ENCODE data around the gene IHH.

Gene IHH

DNA sequence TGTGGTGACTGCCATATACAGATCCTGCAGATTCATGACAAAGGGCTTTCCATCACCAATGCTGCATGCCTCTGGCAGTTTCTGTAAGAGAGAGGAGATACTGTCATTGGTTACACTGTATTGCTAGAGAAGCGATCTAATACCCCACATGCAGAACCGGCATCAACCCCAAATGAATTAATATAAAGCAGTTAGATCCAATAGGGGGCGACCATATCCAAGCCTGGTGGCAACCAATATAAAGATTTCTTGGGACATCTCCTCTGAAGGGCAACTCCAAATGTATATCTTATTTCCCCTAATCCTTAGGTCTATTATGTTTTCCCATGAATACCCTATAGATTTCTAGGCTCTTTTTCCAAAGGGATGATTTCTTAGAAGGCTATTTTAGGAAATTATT, 17.4 kb upstream of the IHH start:
- DNase-seq: no peak
- Histone ChIP-seq H3K27ac (ENCODE audit: insufficient read depth, low read length, poor library complexity, severe bottlenecking) (no peak overlapping the region), H3K36me3 (ENCODE audit: control insufficient read depth, insufficient read depth, low read length) (peaks cover 29% of the 10 kb centered on the region), H3K27me3 (replicated peaks; ENCODE audit: control insufficient read depth, insufficient read depth, low read length, poor library complexity, severe bottlenecking) (no peaks in the 10 kb centered on the region), H3K4me1 (ENCODE audit: control insufficient read depth, insufficient read depth, low read length, poor library complexity, severe bottlenecking) (no peaks in the 10 kb centered on the region), H3K4me3 (ENCODE audit: insufficient read depth, low read depth, low read length, poor library complexity, severe bottlenecking) (no peak overlapping the region), H3K9me3 (ENCODE audit: control insufficient read depth, low read length) (no peaks in the 10 kb centered on the region)

DNA sequence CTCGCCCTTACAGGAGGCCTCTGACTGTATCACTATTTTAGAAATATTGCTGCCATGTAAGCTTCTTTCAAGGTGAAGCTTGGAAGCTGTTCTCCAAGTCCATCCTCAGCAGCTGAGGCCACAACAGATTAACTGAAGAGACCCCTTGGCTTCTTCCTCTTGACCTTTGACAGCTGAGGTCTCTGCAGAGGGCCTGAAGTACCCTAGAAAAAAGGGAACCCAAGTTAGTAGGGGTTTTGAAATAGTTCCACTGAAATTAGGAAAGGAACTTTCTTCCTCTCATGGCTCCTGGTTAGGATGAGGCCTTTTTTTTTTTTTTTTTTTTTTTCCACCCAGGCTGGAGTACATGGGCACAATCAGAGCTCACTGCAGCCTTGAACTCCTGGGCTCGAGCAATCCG, 15.5 kb upstream of the IHH start:
- no peak overlapping the region for H3K4me3 ChIP-seq (ENCODE audit: insufficient read depth, low read depth, low read length, poor library complexity, severe bottlenecking)
- no peak for DNase-seq
- H3K27ac ChIP-seq (ENCODE audit: insufficient read depth, low read length, poor library complexity, severe bottlenecking): no peak overlapping the region
- no peaks in the 10 kb centered on the region for H3K27me3 ChIP-seq (replicated peaks; ENCODE audit: control insufficient read depth, insufficient read depth, low read length, poor library complexity, severe bottlenecking)
- H3K4me1 ChIP-seq (ENCODE audit: control insufficient read depth, insufficient read depth, low read length, poor library complexity, severe bottlenecking): no peaks in the 10 kb centered on the region
- H3K9me3 ChIP-seq (ENCODE audit: control insufficient read depth, low read length): no peaks in the 10 kb centered on the region
- peaks cover 29% of the 10 kb centered on the region for H3K36me3 ChIP-seq (ENCODE audit: control insufficient read depth, insufficient read depth, low read length)

DNA sequence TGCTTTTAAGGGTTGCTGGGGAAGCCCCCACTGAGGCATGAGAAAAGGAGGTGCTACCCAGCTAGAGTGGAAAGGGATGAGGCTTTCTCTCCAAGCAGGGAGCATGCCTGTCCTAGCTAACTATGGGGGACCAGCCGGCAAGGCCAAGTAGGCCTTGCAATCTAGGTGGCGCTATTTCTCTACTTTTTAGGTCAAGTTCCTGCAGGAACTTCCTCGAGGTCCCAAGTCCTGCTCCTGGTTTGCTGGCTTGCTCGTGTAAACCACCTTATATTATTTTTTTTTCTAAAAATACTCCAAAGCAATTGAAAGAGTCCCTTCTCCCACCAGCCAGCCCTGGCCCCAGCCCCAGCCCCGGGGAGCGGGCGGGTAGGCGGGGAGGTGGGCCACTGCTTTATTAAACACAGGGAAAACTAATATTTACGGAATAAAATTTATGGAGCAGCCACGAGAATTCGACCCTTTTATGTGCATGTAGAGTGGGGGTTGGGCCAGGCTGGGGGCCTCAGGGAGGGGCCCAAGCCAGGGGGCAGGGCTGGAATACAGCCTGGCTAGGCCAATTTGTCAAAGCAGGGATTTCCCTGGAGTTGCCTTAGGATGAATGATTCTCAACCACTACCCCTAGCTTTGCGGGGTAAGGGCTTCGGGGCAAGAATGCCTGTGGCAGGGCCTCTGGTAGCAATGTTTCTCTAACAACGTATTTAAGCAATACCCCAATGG, 12.8 kb upstream of the IHH start:
- no peak for DNase-seq
- H3K27me3 ChIP-seq (replicated peaks; ENCODE audit: control insufficient read depth, insufficient read depth, low read length, poor library complexity, severe bottlenecking): no peaks in the 10 kb centered on the region
- no peak overlapping the region for H3K4me3 ChIP-seq (ENCODE audit: insufficient read depth, low read depth, low read length, poor library complexity, severe bottlenecking)
- peaks cover 29% of the 10 kb centered on the region for H3K36me3 ChIP-seq (ENCODE audit: control insufficient read depth, insufficient read depth, low read length)
- H3K4me1 ChIP-seq (ENCODE audit: control insufficient read depth, insufficient read depth, low read length, poor library complexity, severe bottlenecking): no peaks in the 10 kb centered on the region
- no peak overlapping the region for H3K27ac ChIP-seq (ENCODE audit: insufficient read depth, low read length, poor library complexity, severe bottlenecking)
- H3K9me3 ChIP-seq (ENCODE audit: control insufficient read depth, low read length): no peaks in the 10 kb centered on the region

DNA sequence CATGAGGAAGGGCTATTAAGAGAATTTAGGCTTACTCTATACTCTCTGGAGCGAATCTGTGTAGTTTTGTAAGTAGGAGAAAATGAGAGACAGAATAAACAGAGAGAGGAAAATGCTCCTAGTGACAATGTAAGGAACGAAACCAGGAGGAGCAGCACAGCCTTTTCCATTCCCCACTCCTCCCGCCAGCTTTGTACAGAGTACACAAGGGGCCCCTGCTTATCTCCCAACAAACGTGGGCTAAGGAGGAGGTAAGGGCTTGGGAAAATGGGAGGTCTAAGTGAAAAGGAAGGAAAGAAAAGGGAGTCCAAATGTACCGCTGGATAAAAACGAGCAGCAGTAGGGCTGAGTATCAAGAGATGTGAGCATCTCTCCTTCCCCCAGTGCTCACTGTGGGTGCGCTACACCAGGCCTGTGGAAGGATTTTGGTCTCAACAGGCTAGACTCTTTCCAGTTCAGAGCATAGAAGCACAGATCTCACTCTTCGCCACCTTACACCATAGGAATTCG, 12.1 kb upstream of the IHH start:
- Histone ChIP-seq H3K27me3 (replicated peaks; ENCODE audit: control insufficient read depth, insufficient read depth, low read length, poor library complexity, severe bottlenecking) (no peaks in the 10 kb centered on the region), H3K27ac (ENCODE audit: insufficient read depth, low read length, poor library complexity, severe bottlenecking) (no peak overlapping the region), H3K4me3 (ENCODE audit: insufficient read depth, low read depth, low read length, poor library complexity, severe bottlenecking) (no peak overlapping the region), H3K36me3 (ENCODE audit: control insufficient read depth, insufficient read depth, low read length) (peaks cover 27% of the 10 kb centered on the region), H3K4me1 (ENCODE audit: control insufficient read depth, insufficient read depth, low read length, poor library complexity, severe bottlenecking) (no peaks in the 10 kb centered on the region), H3K9me3 (ENCODE audit: control insufficient read depth, low read length) (no peaks in the 10 kb centered on the region)
- DNase-seq: no peak

DNA sequence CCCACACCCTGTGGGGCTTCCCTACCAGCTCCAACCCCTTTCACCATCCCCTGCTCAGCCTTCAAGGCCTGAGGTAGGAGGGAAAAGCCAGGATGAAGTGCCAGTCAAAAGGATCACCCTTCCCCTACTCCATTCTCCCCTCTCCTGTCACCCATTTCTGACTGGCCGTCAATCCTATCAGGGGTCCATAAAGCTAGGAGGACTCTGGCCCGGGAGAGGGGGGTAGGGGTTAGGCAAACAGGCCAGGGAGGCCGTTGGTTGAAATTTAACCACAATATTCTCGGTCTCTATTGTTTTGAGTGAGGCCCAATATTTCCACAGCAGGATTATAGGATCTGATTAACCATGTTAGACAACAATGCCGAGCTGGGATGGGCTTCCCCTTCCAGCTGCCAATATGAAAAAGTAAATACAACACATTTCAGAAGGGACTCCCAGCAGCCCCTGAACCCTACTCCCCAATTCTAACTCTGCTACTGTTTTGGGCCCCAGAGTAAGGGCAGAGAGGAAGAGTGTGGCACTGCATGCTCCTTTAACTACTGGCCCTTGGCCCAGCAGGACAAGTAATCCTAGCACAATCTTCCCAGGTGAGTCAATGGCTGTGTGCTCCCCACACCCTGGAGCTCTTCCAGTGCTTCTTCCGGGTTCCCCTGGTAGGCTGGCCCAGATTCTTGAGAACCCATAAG, 10.6 kb upstream of the IHH start:
- no peak overlapping the region for H3K4me3 ChIP-seq (ENCODE audit: insufficient read depth, low read depth, low read length, poor library complexity, severe bottlenecking)
- H3K36me3 ChIP-seq (ENCODE audit: control insufficient read depth, insufficient read depth, low read length): peaks cover 14% of the 10 kb centered on the region
- no peak for DNase-seq

DNA sequence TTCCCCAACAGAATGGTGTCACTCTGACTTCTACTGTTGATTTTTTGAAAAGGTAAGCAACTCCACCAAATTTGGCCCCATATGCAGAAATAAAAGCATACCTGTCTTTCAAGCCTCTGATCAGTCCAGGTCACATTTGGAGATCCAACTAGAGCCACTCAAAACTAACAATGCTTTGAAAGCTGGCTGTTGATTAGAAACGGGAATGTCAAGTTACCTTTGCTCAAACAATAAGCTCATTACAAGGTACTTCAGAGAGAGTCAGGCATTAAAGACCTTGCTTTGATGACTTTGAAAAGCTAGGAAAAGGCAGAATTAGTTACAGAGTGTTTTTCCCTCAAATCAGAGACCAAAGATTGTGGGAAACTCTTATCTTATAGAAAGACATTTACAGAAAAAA, 4.8 kb upstream of the IHH start:
- H3K9me3 ChIP-seq (ENCODE audit: control insufficient read depth, low read length): no peaks in the 10 kb centered on the region
- DNase-seq: no peak
- H3K4me1 ChIP-seq (ENCODE audit: control insufficient read depth, insufficient read depth, low read length, poor library complexity, severe bottlenecking): peaks cover 6% of the 10 kb centered on the region
- no peak overlapping the region for H3K27ac ChIP-seq (ENCODE audit: insufficient read depth, low read length, poor library complexity, severe bottlenecking)
- peaks cover 20% of the 10 kb centered on the region for H3K27me3 ChIP-seq (replicated peaks; ENCODE audit: control insufficient read depth, insufficient read depth, low read length, poor library complexity, severe bottlenecking)
- H3K4me3 ChIP-seq (ENCODE audit: insufficient read depth, low read depth, low read length, poor library complexity, severe bottlenecking): no peak overlapping the region
- no peaks in the 10 kb centered on the region for H3K36me3 ChIP-seq (ENCODE audit: control insufficient read depth, insufficient read depth, low read length)

More for the DNA sequence above, 10.6 kb upstream of the IHH start:
- H3K27ac ChIP-seq (ENCODE audit: insufficient read depth, low read length, poor library complexity, severe bottlenecking): no peak overlapping the region
- H3K9me3 ChIP-seq (ENCODE audit: control insufficient read depth, low read length): no peaks in the 10 kb centered on the region
- no peaks in the 10 kb centered on the region for H3K27me3 ChIP-seq (replicated peaks; ENCODE audit: control insufficient read depth, insufficient read depth, low read length, poor library complexity, severe bottlenecking)
- no peaks in the 10 kb centered on the region for H3K4me1 ChIP-seq (ENCODE audit: control insufficient read depth, insufficient read depth, low read length, poor library complexity, severe bottlenecking)

DNA sequence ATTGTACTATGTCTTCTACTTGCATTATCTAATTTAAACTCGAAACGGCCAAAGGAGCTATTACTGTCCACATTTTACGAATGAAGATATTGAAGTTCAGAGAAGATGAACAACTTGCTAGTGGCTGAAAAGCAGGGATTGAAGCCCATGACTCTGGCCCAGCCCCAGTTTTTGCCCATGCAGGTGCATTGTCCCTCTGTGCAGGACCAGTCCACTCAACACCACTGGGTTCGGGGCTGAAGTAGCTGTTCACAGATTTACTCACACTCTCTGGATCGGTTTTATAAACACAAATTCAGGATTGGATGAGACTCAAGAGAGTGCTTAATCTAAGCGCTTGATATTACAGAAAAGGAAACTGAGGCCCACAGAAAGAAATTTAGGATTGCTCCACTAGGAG, 1.4 kb upstream of the IHH start:
- DNase-seq: no peak
- Histone ChIP-seq H3K27ac (ENCODE audit: insufficient read depth, low read length, poor library complexity, severe bottlenecking) (no peak overlapping the region), H3K9me3 (ENCODE audit: control insufficient read depth, low read length) (no peaks in the 10 kb centered on the region), H3K4me3 (ENCODE audit: insufficient read depth, low read depth, low read length, poor library complexity, severe bottlenecking) (no peak overlapping the region), H3K27me3 (replicated peaks; ENCODE audit: control insufficient read depth, insufficient read depth, low read length, poor library complexity, severe bottlenecking) (peaks cover 53% of the 10 kb centered on the region), H3K4me1 (ENCODE audit: control insufficient read depth, insufficient read depth, low read length, poor library complexity, severe bottlenecking) (peaks cover 34% of the 10 kb centered on the region), H3K36me3 (ENCODE audit: control insufficient read depth, insufficient read depth, low read length) (no peaks in the 10 kb centered on the region)

DNA sequence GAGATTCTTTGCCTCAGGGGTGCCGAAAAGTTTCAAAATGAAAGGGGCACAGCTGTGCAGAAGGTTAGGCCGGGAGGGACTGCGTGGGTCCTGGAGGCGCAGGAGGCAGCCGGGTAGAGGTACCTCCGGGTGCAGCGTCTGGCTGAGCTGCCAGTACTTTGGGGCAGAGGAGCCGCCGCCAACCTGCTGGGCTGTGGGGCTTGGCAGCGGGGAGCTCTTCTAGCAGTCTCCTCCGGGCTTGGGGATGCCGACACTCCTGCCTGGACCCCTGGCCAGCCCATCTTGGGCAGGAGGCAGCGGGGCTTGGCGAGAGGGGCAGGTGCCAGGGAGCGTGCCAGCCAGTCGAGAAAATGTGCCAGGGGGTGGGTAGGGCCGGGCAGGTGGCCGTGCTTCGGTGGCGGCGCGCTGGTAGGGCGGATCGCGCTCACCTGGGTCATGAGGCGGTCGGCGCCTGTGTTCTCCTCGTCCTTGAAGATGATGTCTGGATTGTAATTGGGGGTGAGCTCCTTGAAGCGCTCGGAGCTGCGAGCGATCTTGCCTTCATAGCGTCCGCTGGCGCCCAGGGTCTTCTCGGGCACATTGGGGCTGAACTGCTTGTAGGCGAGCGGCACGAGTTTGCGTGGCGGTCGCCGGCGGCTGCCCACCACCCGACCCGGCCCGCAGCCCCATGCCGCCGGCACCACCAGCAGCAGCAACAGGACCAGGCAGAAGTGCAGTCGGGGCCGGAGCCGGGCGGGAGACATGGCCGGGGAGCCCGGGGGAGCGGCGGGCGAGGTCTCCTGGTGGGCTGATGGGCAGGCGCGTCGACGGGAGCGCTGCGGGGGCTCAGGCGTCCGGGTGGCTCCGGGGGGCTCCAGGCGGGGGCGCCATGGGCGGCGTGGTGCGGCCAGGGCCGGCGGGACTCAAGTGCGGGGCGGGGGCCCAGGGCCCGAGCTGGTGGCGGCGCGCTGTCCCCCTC, 717 bp downstream of the IHH start:
- H3K4me3 ChIP-seq (ENCODE audit: insufficient read depth, low read depth, low read length, poor library complexity, severe bottlenecking): peak overlapping the region; percentile 17
- DNase-seq: no peak
- no peak overlapping the region for H3K27ac ChIP-seq (ENCODE audit: insufficient read depth, low read length, poor library complexity, severe bottlenecking)
- peaks cover 68% of the 10 kb centered on the region for H3K27me3 ChIP-seq (replicated peaks; ENCODE audit: control insufficient read depth, insufficient read depth, low read length, poor library complexity, severe bottlenecking)
- H3K9me3 ChIP-seq (ENCODE audit: control insufficient read depth, low read length): no peaks in the 10 kb centered on the region
- H3K4me1 ChIP-seq (ENCODE audit: control insufficient read depth, insufficient read depth, low read length, poor library complexity, severe bottlenecking): peaks cover 34% of the 10 kb centered on the region
- no peaks in the 10 kb centered on the region for H3K36me3 ChIP-seq (ENCODE audit: control insufficient read depth, insufficient read depth, low read length)

DNA sequence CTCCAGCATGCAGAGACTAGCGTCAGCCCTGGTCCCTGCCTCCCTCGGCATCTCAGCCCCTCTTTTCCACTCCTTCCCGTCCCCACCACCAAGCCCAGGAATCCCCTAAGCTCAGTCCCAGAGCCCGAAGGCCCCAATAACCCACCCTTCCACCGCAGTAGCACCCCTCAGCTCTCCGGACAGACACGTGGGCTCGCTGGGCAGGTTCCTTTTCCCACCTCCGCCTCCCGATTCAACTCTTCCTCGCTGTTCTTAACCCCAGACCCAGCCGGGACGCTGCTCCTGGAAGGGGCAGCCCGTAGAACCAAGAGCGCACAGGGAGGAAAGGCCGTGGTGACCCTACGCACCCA, 1.4 kb downstream of the IHH start:
- H3K27me3 ChIP-seq (replicated peaks; ENCODE audit: control insufficient read depth, insufficient read depth, low read length, poor library complexity, severe bottlenecking): peaks cover 68% of the 10 kb centered on the region
- DNase-seq: no peak
- H3K27ac ChIP-seq (ENCODE audit: insufficient read depth, low read length, poor library complexity, severe bottlenecking): no peak overlapping the region
- no peaks in the 10 kb centered on the region for H3K9me3 ChIP-seq (ENCODE audit: control insufficient read depth, low read length)
- H3K36me3 ChIP-seq (ENCODE audit: control insufficient read depth, insufficient read depth, low read length): no peaks in the 10 kb centered on the region
- H3K4me1 ChIP-seq (ENCODE audit: control insufficient read depth, insufficient read depth, low read length, poor library complexity, severe bottlenecking): peaks cover 34% of the 10 kb centered on the region
- no peak overlapping the region for H3K4me3 ChIP-seq (ENCODE audit: insufficient read depth, low read depth, low read length, poor library complexity, severe bottlenecking)
